KBM-7 (cell line): ENCODE measurements around the gene MEG3.

ENCODE experiments used
- DNase-seq: peaks from one replicate; pipeline ENCODE4 v3.0.0-alpha.2; 2015
- in situ Hi-C: fragments of 300-500 bp; cut with MboI; formaldehyde crosslinking; loops from 2 replicates; pipeline ENCODE4 v1.14.3; 2020; ENCODE audit warnings: low sequenced_read_pairs, low pct_unique_long_range_greater_than_20kb, mixed read lengths

MEG3 gene

DNA sequence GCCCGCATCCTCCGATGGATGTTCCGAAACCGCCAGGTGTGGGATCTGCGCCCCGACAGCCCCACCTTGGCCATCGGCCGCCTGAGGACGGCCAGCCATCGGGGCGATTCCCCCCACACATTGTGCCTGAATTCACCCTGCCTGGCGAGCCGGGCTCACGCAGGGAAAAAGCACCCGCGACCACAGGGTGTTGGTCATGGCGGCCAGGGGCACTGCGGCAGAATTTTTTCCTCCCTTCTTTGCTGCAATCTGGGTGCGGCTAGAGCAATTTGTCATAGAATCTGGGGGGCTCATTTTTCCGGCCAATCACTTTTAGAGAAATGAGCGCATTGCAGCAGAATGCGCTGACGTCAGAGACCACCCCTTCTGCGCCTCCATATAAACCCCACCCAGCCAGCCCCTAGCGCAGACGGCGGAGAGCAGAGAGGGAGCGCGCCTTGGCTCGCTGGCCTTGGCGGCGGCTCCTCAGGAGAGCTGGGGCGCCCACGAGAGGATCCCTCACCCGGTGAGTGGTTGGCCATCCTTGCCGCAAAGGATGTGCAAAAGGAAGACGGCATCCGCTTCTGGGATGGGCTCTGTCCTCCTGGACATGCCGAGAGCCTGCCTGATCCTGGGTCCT, at the start of gene MEG3:
Gene MEG3 (plus strand): TSS at position 406 of the 619 bp plus-strand sequence.
- in situ Hi-C loops = no loop called here
- no peak for DNase-seq

DNA sequence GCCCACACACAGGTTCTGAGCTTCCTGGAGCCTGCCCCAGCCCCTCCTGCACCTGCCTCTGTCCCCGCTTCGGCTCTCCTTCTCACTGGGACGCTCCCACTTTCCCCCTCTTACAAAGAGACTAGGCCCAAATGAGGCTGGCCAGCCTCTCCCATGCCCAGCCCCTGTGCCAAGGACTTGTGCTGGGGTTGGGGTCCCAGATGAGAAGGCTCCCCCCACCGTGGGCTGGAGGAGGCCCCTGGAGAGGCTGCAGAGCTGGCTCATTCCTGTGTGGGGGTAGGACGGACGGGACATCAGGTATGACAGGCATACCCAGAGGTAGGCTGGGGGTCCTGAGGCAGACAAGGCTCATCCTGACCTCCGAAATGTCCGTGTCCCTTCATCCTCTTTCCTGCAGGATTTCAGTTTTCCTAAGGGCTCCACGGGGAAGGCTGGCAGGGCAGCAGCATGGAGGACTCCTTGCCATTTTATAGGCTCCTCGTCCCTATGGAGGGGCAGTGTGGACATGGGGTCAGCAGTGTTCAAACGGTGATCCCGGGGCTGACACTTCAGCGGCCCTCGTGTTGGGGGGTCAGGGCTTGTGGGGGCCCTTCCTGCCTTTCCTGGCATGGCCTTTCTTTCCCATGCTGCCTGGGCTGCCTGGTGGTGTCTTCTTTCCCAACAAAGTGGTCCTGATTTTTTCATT, 49.1 kb upstream of the MEG3 start:
- in situ Hi-C loops = no loop called here
- no peak for DNase-seq

DNA sequence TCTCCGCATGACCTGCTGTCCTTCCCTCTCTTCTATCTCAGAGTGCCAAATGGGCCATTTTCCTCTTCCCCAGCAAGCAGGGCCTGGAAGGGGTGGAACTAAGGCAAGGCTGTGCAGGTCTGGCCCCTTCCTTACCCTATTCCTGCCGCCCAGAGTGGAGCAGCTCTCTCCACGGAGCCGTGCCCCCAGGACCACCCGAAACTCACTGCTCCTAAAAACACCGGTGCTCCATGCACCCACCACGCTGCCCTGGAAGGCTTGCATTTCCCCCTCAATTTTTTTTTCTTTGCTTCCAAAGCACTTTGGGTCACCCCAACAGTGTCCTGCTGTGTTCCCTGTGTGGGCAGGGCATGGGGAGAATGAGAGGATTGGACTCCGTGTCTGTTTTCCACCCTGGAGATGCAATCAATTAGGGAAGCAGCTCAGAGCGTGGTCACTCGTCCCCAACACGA, 48.5 kb upstream of the MEG3 start:
- no peak for DNase-seq
- in situ Hi-C loops = no loop called here

DNA sequence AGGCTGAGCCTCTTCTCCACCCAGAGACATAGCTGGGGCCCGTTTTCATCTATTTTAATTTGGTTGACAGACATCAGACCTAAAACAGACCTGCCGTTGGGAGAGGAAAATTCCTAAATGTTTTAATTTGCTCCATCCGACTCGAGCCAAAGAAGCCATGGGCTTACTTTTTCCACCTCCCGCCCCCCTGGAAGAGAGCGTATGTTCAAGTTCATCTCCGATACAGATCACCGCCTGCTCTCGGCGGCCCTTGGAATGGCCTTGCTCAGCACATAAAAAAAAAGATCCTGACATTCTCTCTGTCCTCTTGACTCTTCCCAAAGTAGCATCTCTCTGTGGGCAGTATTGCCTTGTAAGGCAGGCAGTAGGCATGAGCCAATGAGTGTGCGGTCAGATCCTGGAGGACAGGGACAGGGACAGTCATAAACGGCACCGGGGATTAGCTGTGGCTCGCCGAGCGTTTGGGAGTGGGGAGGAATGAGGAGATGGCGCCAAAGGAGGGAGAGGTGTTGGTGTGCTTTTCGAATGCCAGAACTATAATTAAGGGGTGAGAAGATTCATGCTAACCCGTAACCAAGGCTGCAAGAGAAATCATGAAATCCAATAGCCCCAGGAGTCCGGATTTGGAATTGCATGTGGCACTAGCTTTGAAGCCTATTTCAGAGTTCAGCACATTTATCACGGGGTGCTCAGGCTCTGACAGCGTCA, 47.9 kb upstream of the MEG3 start:
- in situ Hi-C loops = no loop called here

DNA sequence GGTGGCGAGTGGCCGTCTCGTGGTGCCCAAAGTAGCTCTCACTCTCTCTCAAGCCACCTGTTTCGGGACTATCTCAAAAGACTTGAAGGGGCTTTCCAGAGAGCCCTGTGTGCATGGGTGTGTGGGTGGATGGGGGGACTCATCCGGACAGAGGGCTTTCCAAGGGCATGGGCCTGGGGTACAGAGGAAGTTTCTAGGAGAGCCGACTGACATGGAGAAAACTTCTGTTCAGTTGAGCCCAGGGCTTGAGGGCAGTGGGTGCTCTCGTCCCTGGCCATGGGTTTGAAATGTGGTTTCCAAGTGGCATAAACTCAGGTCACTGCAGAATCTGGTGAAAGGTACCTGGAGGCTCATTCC, 47.4 kb upstream of the MEG3 start:
- no peak for DNase-seq
- in situ Hi-C loops = no loop called here

More for the DNA sequence above, 47.9 kb upstream of the MEG3 start:
- no peak for DNase-seq

DNA sequence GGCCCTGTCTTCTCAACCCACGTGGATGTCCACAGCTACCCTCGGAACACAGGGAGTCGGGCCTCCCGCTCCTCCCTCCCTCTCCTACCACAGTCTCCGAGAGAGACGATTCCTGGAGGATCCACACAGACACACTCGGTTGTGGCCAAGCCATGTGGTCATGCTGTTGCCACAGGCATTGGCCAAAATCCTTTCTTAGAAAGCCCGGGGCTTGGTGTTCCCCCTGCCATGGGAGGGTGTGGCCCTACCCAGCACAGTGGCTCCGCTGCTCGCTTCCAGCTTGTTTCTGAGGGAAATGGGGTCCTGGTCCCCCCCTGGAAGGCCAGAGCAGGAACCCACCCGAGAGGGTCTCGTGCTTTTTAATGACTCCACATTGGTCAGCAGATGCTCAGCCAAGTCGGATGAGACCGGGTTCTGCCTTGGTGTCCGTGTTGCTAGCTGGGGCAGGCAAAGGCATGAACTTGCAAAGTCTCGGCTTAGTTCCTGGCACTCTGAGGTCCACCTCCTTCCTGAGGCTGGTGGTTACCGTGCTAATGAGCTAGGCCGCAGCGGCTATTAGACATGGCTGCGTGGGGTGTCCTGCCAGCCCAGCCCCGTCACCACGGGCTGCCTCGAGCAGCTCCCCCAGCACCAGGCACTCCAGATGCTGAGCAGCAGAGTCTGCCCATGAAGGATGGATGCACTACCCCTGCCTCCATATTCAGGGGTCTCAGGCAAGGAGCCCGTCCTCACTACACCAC, 46.8 kb upstream of the MEG3 start:
- in situ Hi-C loops = no loop called here

DNA sequence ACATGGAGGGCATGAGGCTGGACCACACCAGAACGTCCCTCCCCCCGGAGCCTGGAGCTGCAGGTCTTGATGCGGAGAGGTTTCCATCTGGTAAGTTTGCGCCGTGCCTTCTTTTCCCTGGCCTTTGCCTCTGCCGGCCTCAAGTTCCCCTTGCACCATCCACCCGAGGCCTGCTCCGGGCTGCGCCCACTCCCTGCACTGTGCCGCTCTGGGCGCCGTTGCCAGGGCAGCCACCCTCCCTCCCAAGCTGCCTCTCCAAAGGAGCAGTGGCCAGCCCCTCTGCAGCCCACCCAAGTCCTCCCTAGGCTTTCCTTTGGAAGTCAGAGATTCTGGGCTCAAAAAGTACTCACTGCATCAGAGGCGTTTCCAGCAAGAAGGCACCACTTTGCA, 46.2 kb upstream of the MEG3 start:
- in situ Hi-C loops = no loop called here
- DNase-seq = no peak

More for the DNA sequence above, 46.8 kb upstream of the MEG3 start:
- no peak for DNase-seq

DNA sequence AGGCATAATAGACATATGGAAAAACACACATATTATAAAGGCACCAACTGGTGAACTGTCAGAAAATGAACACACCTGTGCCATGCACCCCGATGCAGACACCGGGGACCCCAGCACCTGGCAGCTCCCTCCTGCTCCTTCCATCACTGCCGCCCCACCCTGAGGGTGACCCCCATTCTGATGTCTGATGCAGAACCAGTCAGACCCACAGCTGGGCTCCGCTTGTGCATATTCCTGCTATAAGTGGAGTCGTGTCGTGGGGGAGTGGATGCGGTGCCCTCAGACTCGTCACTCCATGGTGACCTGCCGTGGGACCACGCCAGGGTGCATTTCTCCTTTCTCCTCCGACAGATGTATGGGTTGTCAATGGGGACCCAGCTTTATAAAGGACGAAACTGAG, 45.7 kb upstream of the MEG3 start:
- in situ Hi-C loops = no loop called here

DNA sequence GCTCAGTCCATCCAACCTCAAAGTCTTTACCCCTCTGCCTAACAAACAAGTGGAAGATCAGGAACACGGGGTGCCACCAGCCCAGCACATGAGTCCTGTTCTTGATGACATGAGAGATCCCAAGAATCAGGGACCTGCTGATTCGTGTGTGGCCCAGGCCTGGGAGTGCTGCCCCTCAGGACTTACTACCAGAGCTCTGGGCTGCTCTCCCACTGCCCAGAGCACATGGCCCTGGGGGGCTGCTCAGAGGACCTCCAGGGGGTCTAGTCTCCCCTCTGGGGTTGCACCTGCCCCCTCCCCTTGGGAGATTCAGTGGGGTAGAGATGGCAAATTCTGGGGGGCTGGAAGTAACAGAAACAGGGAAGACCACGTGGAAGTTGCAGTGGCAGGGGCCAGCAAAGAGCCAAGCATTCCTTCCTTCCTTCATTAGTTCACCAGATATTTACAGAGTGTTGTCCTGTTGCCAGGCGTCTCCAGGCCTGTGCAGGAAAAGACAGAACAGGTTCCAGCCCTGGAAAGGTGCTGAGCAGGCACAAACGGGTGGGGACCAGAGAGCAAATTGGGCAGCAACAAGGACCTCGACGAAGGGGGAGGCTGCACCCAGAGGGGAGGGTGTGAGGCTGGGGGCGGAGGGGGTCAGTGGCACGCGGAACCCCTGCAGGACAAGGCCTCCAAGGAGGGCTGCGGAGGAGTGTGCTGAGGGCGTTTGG, 45.1 kb upstream of the MEG3 start:
- no peak for DNase-seq
- in situ Hi-C loops = no loop called here

More for the DNA sequence above, 45.7 kb upstream of the MEG3 start:
- DNase-seq = no peak

DNA sequence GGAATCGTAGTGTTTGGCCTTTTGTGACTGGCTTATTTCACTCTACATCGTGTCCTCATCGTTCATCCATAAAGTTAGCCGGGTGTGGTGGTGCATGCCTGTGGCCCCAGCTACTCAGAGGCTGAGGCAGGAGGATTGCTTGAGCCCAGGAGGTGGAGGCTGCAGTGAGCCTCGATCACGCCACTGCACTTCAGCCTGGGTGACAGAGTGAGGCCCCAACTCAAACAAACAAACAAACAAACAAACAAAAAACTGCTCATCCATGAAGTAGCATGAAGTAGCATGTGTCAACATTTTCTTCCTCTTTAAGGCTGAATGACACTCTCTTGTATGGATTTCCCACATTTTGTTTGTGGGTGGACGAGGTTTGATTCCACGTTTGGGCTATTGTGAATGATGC, 44.0 kb upstream of the MEG3 start:
- in situ Hi-C loops = no loop called here
- no peak for DNase-seq

DNA sequence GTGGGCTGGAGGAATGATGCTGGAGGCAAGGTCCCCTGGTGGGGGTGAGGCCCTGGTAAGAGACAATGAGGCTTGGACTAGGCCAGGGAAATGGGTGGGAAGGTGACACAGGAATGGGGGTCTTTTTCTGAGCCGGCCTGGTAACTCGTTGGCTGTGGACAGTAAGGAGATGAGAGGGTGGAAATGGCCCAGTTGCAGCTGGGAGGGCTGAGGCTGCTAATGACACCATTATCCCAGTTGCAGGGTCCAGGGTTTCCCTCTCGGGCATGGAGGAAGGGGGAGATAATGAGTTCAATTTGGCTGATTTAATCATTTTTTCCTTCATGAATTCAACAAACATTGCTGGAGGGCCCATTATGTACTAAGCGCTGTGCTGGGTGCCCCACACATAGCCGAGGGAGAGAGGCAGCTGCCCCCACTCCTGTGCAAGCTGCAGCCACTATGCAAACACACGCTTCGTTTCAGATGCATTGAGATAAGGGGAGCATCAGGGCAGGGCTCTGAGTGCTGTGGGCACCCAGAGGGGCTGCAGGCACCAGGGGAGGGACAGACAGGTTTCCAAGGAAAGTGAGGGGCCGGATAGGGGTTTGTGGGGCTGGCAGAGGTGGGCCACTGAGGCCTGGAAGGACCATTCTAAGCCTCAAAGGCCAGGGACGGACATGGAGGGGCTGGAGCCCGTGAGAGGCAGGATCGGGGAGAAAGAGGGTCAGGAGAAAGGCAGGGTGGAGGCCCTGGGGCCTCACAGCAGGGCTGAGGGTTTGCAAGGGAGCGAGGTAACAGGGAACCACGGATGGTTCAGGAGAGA, 43.2 kb upstream of the MEG3 start:
- no peak for DNase-seq
- in situ Hi-C loops = no loop called here

DNA sequence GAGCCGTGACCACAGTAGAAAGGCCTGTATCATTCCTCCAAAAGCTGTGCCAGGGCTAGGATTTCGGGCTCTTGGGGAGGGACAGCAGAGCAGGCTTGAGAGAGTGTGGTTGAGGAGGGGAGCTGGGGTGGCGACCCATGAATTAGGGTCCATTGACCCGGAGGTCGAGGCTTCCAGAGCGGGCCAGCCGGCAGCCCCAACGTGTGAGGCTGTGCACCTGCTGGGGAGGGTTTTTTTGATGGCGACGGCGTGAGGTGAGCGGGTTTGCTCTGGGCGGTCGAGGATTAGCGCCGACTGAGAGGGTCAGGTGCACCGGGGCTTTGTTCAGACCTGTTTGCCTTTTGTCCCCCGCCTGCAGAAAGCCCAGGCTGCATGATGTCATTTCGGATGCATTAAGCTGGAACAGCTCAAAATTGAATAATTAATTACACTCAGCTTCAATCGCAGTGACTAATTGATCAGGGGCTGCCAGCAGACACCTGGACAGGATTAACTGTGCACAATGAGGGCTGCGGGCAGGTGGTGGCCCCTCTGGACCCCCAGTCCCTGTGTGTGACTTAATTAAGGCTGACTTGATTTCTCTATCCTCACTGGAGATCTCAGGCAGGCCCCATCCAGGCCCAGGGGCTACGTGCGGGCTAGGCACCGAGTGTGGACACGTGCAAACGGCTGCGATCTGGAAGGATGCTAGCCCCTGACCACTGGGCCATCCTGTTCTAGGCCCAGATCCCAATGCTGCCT, 42.1 kb upstream of the MEG3 start:
- in situ Hi-C loops = no loop called here
- no peak for DNase-seq

DNA sequence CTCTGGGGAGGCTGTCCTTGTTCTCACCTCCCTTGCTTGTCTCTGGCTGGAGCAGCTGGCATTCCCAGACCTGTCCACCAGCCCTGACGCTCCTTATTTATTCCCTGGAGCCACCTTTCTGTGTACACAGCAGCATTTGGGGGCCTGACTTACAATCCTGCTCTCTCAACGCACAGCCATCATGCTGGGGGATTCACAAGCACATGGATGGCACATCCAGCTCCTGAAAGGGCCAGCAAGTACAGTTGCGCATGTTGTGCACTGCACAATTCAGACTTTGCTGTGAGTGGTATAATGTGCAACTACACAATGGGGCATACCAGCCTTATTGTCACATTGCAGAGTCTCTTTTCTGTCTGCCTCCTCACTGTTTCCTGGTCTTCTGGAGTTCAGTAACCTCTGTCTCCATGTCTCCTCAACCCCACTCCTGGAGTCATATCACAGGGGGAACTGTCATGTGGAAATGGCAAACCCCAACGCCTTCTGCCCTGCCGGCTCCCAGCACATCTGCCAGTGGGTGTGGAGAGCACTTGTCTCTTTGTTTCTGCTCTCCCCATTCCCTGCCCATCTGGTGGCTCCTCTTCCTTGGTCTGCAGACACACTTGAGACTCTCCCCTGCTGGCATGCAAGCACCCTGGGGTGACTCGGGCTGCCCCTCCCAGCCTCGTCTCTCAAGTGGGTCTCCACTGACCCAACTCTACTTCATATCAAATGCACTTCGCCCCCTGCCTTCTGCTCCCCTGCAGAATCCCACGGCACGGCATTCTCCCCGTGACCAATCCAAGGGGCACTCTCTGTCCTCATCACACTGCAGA, 41.2 kb upstream of the MEG3 start:
- in situ Hi-C loops = no loop called here
- DNase-seq = no peak

DNA sequence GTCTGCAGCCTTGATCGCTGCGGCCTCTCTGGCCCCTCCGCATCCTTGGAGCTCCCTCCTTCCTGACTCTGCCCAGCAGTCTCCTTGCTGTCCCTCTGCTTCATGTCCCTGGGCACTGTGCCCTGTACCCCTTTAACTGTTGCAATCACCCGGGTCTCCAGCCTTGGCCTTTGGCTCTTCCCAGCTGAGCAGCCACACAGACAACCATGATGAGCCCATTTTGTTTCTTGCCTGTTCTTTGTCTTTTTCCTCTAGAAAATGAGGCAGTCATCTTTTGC, 40.6 kb upstream of the MEG3 start:
- DNase-seq = no peak
- in situ Hi-C loops = no loop called here

DNA sequence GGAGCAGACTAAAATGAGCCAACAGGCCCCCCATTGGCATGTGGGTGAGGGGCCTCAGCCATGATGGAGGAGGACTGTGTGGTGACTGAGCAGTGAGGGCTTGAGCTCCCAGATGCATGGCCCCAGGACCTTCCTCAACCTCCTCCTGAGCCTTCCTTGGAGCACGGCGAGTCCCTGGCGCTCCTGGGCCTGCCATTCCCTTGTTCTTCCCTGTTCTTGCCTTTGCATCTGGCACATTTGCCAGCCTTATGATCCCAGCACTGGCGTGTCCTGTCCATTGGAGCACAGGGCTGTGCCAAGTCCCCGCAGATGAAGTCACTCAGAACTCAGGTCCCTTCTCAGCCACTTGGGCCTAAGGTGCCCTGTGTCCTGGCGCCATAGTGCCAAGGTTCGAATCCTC, 40.3 kb upstream of the MEG3 start:
- DNase-seq = no peak
- in situ Hi-C loops = no loop called here

DNA sequence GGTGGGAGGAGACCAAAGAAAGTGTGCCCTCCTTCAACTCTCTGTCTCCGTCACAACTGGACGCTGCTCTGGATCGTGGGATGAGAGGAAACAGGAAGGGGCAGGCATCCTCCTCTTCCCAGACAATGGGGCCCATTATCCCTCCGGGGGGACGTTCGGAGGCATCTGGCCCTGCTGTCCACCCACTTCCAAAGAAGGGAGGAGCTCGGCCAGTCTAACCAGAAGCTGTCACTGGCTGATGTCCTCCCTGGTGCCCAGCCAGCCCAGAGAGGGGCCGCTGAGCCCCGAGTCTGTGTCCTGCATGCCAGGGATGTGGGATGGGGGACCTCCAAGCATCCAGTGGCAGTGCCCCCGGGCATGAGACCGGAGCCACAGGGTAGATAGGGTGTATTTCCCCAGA, 39.8 kb upstream of the MEG3 start:
- in situ Hi-C loops = no loop called here
- no peak for DNase-seq

DNA sequence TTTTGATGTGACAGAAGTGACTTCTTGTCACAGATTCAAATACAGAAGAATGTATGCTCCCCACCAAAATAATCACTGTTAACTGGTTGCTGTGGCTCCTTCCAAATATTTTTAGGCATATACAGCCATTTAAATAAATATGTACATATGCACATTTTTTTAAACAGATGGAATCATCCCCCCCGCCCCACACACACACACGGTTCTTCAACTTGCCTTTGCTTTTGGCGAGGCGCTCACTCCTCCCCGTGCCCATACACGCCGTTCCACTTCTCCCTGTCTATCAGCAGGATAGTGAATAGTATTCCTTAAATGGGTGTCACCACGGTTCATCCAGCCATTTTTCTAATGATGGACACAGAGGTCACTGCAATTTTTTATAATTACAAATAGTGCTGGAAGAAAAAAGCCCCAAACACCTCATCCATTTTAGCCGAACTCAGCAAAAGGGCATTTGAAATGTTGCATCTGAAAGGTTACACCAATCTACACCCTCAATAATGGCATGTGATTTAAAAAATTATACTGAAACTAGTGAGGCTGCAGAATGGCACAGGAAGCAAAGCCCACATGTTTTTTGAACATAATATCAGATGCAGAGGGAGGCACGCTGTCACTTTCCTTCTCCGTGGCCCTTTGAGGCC, 39.2 kb upstream of the MEG3 start:
- in situ Hi-C loops = no loop called here

More for the DNA sequence above, 39.2 kb upstream of the MEG3 start:
- DNase-seq = no peak
